DMS79 treated with DMSO at 0.1 percent for 48 hours (cell line): ENCODE measurements around the gene URB1.
"Not testable (repeated sequence)": the region's sequence is repeated elsewhere in the genome, so short reads cannot be mapped to it uniquely, and the experiment has no call there.

Source experiments
- DNase-seq: peaks from one replicate; lab custom pipeline; 2025; lab: John Stamatoyannopoulos, UW

Gene URB1

GRCh38 chr21:32319012-32319411 lies 73.8 kb downstream of the URB1 start:
- DNase-seq: no peak

GRCh38 chr21:32317726-32318125 lies 75.1 kb downstream of the URB1 start:
- DNase-seq: no peak

- DNase-seq: no peak
These were observed 76.2 kb downstream of the URB1 start for GRCh38 chr21:32316361-32317215.

- DNase-seq: no peak
These were observed 77.1 kb downstream of the URB1 start for GRCh38 chr21:32315511-32316281.

GRCh38 chr21:32314806-32315205 lies 78.0 kb downstream of the URB1 start:
- DNase-seq: no peak

GRCh38 chr21:32312976-32313375 lies 79.8 kb downstream of the URB1 start:
- no peak for DNase-seq

- no peak for DNase-seq
These were observed 80.5 kb downstream of the URB1 start for GRCh38 chr21:32312326-32312725.

GRCh38 chr21:32311621-32312020 lies 81.2 kb downstream of the URB1 start:
- no peak for DNase-seq

- DNase-seq: not testable (repeated sequence)
These were observed 81.8 kb downstream of the URB1 start for GRCh38 chr21:32310976-32311375.

GRCh38 chr21:32309906-32310460 lies 82.8 kb downstream of the URB1 start:
- DNase-seq: no peak

- DNase-seq: no peak
These were observed 84.1 kb downstream of the URB1 start for GRCh38 chr21:32308696-32309095.

GRCh38 chr21:32307706-32308105 lies 85.1 kb downstream of the URB1 start:
- DNase-seq: no peak

GRCh38 chr21:32306021-32306780 lies 86.6 kb downstream of the URB1 start:
- no peak for DNase-seq

- DNase-seq: no peak
These were observed 87.8 kb downstream of the URB1 start for GRCh38 chr21:32304998-32305397.

GRCh38 chr21:32303385-32303784 lies 89.4 kb downstream of the URB1 start:
- DNase-seq: no peak

- DNase-seq: no peak
These were observed 90.3 kb downstream of the URB1 start for GRCh38 chr21:32302560-32302959.

GRCh38 chr21:32301596-32301995 lies 91.2 kb downstream of the URB1 start:
- DNase-seq: no peak

GRCh38 chr21:32300117-32300681 lies 92.6 kb downstream of the URB1 start:
- no peak for DNase-seq

GRCh38 chr21:32299695-32300094 lies 93.1 kb downstream of the URB1 start:
- DNase-seq: no peak

GRCh38 chr21:32298658-32299081 lies 94.1 kb downstream of the URB1 start, which contains the start of gene MRAP:
TSS of gene MRAP (plus strand) at chr21:32298855. CDS start at chr21:32298972, 117 bp downstream.
- DNase-seq: no peak

GRCh38 chr21:32298148-32298559 lies 94.7 kb downstream of the URB1 start:
- no peak for DNase-seq

GRCh38 chr21:32297449-32297848 lies 95.4 kb downstream of the URB1 start:
- no peak for DNase-seq
